ENCODE data around the gene VN1R5.
"Not testable (repeated sequence)": the region's sequence is repeated elsewhere in the genome, so short reads cannot be mapped to it uniquely, and the experiment has no call there.

Gene VN1R5

DNA sequence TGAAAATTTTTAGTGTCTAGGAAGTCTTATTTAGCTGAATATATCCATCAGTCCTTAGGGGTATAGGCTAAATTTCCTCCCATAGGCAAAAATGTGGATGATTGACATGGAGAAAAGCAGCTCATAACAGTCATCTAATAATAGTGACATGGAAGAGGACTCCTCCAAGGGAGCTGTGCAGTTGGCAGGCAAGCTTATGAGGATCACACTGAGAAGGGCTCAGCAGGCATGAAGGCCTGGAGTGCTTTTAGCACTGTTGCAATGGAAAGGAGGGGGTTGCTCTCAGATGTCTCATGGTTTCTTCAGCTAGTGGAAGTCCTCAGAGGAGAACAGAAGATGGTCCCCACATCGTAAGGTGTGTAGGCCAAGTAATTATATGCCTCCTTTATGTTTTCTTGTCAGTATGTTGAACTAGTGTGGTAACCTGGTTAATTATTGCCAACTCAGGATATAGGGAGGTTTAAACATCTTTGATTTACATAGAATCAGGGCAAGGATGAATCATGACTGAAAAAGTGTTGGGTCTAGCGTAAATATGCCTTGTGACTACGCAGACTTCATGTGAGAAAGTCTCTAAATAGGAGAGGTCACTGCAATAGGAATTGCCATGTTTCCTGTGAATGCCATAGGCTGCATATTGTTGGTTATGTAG is 18.9 kb downstream of the VN1R5 start:
- DNase-seq: no peak

DNA sequence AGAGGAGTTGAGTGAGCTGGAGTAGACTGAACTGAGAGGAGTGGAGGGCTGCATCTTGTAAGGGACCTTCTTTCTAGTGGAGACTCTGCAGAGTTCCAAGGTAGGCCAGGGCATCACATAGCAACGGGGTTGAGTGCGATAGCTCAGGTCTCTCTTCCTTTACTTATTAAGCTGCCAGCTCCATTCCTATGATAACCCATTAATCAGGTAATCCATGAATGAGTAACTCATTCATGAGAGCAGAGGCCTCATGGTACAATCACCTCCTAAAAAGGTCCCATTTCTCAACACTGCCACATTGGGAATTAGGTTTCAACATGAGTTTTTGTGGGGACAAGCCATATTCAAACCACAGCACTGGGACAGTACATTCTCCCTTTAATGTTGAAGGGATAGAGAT is 21.3 kb downstream of the VN1R5 start:
- DNase-seq: no peak

DNA sequence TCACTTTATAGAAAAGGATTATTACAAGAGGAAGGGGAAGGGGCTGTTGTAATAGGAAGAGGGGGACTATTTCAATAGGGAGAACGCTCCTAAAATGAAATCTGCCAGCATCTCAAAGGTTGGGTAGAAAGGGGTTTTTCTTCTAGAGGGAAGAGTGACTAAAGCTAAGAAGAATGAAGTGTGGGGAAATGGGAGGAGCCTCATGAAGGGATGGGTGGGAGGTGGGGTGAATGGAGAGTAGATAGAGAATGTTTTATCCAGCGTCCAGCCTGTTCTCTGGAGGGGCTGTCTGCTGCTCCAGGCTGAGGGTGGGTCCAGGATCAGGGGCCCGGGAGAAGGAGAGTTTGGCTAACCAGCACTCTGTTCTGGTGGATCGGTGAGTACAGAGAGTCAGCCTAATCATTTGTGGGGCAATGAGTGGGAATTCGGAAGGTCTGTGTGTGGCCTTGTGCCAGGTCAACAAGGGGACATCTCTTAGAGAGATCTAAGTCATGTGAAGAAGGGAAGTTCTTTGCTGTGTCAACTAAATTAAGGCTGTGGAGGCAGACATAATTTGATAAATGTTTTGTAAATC is 25.2 kb downstream of the VN1R5 start:
- DNase-seq: no peak

GRCh38 chr1:247286134-247286670 is 30.3 kb downstream of the VN1R5 start:
- no peak for DNase-seq

DNA sequence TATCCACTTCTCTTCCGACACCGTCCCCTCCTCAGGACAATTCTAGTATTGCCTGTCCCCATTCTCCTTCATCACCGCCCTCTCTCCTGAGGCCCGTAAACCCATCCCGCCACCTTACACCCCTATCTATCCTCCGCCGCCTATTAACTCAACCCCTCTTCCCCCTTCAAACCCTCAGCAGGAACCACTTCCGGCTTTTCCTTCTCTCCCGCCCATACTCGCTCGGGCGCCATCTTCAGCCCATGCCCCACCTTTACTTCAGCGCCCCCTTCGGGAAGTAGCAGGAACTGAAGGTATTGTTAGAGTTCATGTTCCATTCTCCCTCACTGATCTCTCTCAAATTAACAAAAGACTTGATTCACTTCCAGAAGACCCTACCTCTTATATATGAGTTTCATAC is 31.6 kb downstream of the VN1R5 start:
- no peak for DNase-seq

DNA sequence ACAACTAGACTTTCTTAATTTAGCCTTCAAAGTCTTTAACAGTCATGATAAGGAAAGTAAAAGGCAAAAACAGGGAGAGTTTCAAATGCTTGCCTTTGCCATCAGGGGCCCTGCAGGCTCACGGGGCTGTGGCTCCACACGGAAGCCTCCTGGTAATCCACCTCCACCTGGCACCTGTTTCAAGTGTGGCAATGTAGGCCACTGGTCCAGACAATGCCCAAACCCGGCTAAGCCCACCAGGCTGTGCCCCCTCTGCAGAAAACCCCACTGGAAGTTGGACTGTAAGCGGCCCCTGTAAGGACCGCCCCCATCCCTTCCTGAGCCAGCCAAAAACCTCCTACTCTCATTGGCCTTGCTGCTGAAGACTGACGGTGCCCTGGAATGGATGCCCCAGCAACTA is 32.5 kb downstream of the VN1R5 start:
- DNase-seq: no peak

DNA sequence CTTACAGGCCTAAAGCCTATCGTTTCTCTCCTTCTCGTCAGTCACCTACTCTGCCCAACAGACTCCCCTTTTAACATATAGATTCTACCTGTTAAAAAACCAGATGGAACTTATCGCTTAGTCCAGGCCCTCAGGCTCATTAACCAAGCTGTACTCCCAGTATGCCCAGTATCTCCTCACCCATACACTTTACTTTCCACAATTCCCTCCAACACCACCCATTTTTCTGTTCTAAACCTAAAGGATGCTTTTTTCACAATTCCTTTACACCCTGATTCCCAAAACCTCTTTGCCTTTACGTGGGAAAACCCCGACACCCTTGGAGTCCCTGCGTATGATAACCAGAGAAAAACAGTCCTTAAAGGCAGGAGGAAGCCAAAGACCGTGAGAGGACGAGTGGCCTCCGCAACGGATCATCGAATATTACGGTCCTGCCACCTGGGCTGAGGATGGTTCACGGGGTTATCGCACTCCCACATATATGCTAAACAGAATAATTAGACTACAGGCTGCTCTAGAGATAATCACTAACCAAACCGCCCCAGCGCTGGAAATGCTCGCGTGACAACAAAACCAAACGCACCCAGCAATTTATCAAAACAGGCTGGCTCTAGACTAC is 33.5 kb downstream of the VN1R5 start:
- not testable (repeated sequence) for DNase-seq

DNA sequence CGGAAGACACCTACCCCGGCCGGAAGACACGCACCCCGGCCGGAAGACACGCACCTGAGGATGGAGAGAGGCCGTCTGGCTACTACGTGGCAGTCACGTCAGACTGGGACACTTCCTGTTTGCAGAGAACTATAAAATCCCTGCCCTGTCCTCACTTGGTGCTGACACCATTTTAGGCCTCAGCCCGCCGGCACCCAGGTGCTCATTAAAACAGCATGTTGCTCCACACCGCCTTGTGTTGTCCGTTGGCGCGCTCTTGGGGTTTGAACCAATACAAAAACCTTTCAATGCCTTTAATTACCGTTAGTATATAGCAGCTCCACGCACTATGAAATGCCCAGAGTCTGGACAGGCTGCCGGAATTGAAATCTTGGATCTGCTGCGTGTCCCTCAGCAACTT is 34.7 kb downstream of the VN1R5 start:
- DNase-seq: no peak

GRCh38 chr1:247291161-247291560 is 35.3 kb downstream of the VN1R5 start:
- DNase-seq: no peak

DNA sequence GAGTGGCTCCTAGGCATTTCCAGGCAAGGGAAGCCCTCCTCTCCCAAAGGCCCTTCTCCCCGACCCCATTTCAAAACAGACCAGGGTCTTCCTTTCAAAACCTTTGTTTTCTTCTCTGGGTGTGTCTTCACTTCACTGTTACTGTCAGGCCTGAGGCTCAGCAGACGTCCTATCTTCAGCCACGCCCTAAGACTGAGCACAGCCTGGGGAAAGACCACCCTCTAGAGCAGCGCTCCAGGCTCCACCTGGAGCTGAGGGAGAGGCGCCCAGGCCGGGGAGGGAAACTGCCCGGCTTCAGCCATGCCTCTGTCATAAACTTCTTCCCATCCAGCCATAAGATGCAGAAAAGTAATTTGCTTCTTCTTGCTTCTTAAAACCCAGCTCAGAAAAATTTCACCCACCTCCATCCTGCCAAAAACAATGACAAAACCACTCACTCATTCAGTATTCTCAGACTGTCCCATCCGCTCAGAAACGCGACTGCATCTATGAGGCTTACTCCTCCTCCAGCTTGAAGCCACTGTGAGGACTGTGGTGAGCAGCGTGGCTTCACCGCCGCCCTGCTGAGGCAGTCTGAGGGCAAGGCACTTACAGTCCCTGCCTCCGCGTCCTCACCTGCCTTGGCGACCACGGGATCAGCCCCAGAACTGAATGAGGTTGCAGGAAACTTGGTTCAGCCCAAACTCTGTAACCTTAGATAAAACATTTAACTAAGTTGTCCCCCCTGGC is 36.1 kb downstream of the VN1R5 start:
- DNase-seq: no peak

DNA sequence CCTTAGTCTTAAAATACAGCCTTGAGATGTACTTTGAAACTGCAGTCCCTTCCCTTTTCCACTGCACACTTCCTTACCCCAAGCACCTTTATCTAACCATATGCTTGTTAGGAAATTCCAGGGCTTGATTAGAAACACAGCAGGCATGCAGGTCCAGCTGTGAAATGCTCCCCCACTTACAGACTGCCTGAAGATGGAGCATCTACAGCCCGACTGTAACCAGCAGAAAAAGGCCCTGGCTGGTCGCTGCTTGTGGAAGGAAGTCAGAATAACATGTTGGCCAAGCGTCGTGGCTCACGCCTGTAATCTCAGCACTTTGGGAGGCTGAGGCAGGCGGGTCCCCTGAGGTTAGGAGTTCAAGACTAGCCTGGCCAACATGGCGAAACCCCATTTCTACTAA is 37.2 kb downstream of the VN1R5 start:
- DNase-seq: no peak

DNA sequence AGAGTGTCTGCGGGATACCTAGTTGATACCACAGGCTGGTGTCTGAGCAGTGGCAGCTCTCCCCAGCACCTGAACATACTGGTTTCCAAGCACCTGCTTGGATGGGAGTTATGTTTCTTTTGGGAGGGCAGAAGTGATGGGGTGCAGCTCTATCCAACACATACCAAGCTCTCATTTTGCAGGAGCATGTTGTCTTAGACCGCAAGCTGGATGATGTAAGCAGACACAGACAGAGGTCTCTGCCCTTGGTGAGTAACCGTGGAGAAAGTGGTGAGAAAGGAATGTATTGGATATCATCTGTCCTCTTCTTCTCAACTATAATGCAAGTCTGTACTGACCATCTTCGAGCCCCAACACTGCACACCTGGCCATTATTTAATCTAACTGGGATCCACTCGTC is 38.4 kb downstream of the VN1R5 start:
- DNase-seq: no peak

GRCh38 chr1:247295274-247295684 is 39.4 kb downstream of the VN1R5 start:
- DNase-seq: no peak

DNA sequence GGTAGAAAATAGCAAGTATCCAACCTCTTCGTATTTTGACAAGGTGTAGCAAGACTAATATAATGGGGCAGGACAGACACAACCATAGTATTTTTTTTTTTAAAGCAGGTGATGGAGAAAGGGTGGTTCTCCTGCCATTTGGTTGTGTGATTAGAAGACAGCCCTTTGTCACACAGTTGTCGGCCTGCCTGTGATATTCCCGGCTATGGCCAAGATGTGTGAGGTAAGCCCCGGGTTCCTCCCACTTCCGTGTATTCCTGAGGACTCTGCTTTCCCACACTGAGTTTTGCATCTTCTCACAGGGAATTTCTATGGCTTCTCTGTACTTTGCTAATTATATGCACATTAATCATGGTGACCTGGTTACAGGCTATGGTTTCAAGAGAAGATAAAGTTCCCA is 39.9 kb downstream of the VN1R5 start:
- no peak for DNase-seq

- DNase-seq: no peak
Measured at GRCh38 chr1:247296599-247297180, 40.8 kb downstream of the VN1R5 start.

- DNase-seq: no peak
Measured at GRCh38 chr1:247297263-247298123, 41.6 kb downstream of the VN1R5 start.

GRCh38 chr1:247298124-247298481 is 42.2 kb downstream of the VN1R5 start:
- DNase-seq: no peak

DNA sequence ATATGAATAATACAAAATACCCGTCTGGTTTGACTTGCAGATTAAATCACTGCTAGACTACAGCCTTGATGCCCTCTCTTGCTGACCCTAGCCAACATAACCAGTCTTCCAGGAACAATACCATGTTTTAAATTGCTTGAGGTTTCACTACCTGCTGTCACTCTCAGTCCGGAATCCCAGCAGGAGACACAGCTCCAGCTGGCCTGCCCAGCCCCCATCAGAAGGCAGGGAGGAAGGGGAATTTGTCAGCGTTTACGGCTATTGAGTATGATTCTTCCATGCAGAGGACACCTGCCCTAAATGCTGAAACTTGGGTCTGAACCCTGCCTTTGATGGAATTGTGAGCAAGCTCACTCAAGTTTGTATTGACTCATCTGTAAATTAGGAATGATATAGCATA is 42.8 kb downstream of the VN1R5 start:
- DNase-seq: no peak

GRCh38 chr1:247299723-247300381 is 44.0 kb downstream of the VN1R5 start:
- no peak for DNase-seq

DNA sequence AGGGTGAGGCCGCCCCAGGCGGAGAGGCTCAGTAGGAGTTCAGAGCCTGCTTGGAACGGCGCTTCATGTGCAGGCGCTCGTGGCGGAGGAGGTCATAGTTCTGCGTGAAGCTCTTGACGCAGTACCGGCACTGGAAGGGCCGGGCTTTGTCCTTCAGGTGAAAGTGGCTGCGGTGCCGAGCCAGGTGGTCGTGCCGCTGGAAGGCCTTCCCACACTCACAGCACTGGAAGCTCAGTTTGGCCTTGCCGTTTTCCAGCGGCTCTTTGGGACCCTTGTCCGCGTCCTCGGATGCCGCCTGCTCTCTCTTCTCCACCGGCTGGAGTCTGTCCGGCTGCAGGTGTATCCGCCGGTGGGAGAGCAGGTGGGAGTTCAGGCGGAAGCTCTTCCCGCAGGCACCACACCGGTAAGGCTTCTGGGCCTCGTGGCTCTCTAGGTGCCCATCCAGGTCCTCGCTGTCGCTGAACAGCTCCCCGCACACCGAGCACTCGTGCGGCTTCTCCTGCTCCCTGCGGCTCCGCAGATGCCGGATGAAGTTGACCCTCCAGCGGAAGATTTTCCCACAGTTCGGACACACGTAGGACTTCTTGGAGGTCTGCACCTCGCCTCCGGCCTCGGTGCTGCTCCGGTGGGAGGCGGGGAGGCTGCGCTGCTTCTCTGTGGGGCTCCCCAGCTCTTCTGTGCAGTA is 44.8 kb downstream of the VN1R5 start:
- no peak for DNase-seq

DNA sequence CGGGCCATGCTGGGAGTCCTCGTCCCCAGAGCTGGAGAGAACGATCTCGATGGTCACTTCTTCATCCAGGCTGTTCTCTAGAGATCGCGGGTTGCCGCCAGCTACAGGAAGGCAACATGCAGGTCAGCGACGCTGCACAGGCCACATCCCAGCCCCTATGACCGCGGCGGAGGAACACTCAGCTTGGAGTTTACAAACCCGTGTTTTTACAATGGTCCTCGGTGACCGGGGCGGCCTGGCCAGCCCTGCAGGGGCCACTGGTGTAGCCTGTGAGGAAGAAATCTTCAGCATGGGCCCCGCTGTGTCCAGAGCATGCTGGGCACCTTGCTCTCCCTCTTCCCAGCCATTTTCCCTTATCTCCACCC is 45.3 kb downstream of the VN1R5 start:
- DNase-seq: no peak
